ENCODE data around the gene C16orf95. TPM values are rescaled to one million over a fixed set of nuclear protein-coding genes. Genes with fewer than 3 reads are reported as not detected.

C16orf95 gene
- total RNA-seq, 6 experiments from 2014 or later = 1.7 to 5.5 (median 3.9) TPM

GRCh38 chr16:87320510-87321227, 3.5 kb upstream of the C16orf95 start:
- WGBS (ENCODE audit: insufficient coverage, low coverage, low lambda C conversion rate, missing lambda C conversion rate) = 91% methylated on average over 7 of the region's 12 CpGs
- intact Hi-C loops (cut with DNase I) = loop anchor here (10.0 kb wide), 1 partner anchor 54 kb away; no protein-coding TSS in a partner anchor
- no peak for DNase-seq
- no peak overlapping the region for H3K27ac ChIP-seq
- ATAC-seq = no peak
- no peaks in the 10 kb centered on the region for H3K9me3 ChIP-seq
- H3K4me1 ChIP-seq = peaks cover 0 to 11% (median 0%) of the 10 kb centered on the region in 4 donors
- TF ChIP-seq POLR2A (IDR thresholded peaks at IDR 0.05) = no peak
- TF ChIP-seq, protein P1, sequence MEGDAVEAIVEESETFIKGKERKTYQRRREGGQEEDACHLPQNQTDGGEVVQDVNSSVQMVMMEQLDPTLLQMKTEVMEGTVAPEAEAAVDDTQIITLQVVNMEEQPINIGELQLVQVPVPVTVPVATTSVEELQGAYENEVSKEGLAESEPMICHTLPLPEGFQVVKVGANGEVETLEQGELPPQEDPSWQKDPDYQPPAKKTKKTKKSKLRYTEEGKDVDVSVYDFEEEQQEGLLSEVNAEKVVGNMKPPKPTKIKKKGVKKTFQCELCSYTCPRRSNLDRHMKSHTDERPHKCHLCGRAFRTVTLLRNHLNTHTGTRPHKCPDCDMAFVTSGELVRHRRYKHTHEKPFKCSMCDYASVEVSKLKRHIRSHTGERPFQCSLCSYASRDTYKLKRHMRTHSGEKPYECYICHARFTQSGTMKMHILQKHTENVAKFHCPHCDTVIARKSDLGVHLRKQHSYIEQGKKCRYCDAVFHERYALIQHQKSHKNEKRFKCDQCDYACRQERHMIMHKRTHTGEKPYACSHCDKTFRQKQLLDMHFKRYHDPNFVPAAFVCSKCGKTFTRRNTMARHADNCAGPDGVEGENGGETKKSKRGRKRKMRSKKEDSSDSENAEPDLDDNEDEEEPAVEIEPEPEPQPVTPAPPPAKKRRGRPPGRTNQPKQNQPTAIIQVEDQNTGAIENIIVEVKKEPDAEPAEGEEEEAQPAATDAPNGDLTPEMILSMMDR (IDR thresholded peaks at IDR 0.05) = no peak
- H3K4me3 ChIP-seq = no peak overlapping the region
- H3K27me3 ChIP-seq = no peaks in the 10 kb centered on the region
- no peaks in the 10 kb centered on the region for H3K36me3 ChIP-seq

DNA sequence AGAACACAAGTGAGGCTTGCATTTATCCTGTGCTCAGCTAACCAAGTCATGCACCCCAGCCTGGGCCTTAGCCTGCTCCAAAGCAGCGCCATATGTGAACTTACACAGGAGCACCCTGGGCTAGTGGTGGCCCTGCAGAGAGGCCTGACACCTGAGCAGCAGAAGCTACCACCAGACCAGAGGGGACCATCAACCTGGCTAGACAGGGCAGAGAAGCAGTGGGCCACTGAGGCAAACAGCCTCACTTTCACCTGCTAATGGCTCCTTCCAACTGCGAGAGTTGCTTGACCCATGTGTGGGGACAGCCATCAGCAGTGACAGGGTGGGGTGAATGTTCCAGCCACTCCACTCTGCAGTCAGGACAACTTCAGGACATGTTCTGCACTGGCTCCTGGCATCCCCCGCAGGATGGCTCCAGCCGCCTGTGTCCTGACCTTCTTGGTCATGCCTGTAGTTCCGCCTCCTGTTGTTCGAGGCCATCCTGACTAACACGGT, 2.9 kb upstream of the C16orf95 start:
- WGBS (ENCODE audit: insufficient coverage, low coverage, low lambda C conversion rate, missing lambda C conversion rate) = no CpG with 5 or more reads among the region's 7 CpGs
- no peaks in the 10 kb centered on the region for H3K9me3 ChIP-seq
- ATAC-seq (no peak), DNase-seq (no peak)
- peaks cover 0 to 11% (median 0%) of the 10 kb centered on the region in 4 donors for H3K4me1 ChIP-seq
- H3K27ac ChIP-seq = no peak overlapping the region
- H3K36me3 ChIP-seq = no peaks in the 10 kb centered on the region
- intact Hi-C loops (cut with DNase I) = loop anchor here (10.0 kb wide), 1 partner anchor 55 kb away; no protein-coding TSS in a partner anchor
- TF ChIP-seq, protein P1 (IDR thresholded peaks at IDR 0.05) = no peak
- TF ChIP-seq POLR2A (IDR thresholded peaks at IDR 0.05) = no peak
- no peak overlapping the region for H3K4me3 ChIP-seq
- H3K27me3 ChIP-seq = no peaks in the 10 kb centered on the region

DNA sequence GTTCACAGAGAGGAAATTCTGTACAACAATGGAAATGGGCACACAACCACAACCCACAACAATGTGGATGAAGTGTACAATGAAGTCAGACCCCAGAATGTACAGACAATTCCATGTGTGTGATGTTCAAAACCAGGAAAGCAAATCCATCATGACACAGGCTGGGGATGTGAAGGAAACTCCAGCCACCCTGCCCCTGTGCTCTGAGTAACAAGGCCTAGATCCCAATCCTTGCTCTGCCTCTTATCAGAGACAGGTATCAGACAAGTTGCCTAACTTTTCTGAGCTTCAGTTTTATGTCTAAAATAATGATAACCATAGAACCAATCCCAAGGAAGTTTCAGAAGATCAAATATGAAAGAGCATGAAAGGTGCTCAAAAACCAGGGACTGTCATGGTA, 1.8 kb upstream of the C16orf95 start:
- intact Hi-C loops (cut with DNase I) = no loop called here
- Histone ChIP-seq H3K27me3 (no peaks in the 10 kb centered on the region), H3K36me3 (no peaks in the 10 kb centered on the region), H3K4me3 (no peak overlapping the region), H3K9me3 (no peaks in the 10 kb centered on the region), H3K4me1 (peaks cover 0 to 11% (median 0%) of the 10 kb centered on the region in 4 donors), H3K27ac (peak overlapping the region in 1 of 3 donors; percentile 90)
- ATAC-seq = no peak
- no peak for TF ChIP-seq POLR2A (IDR thresholded peaks at IDR 0.05)
- TF ChIP-seq, protein P1 (IDR thresholded peaks at IDR 0.05) = no peak
- no peak for DNase-seq

GRCh38 chr16:87317750-87318644, 805 bp upstream of the C16orf95 start:
- intact Hi-C loops (cut with DNase I) = no loop called here
- H3K9me3 ChIP-seq = no peaks in the 10 kb centered on the region
- peak; percentile 49 to 70 (median 65) for DNase-seq
- H3K4me1 ChIP-seq = peaks cover 0 to 11% (median 0%) of the 10 kb centered on the region in 4 donors
- no peaks in the 10 kb centered on the region for H3K36me3 ChIP-seq
- TF ChIP-seq POLR2A (IDR thresholded peaks at IDR 0.05) = peak; percentile 21
- TF ChIP-seq, protein P1 (IDR thresholded peaks at IDR 0.05) = no peak
- peak; percentile 55 to 62 (median 60) for ATAC-seq
- H3K27me3 ChIP-seq = no peaks in the 10 kb centered on the region
- H3K4me3 ChIP-seq = peak overlapping the region; percentile 93 to 97 (median 96)
- WGBS (ENCODE audit: insufficient coverage, low coverage, low lambda C conversion rate, missing lambda C conversion rate) = 1% methylated on average over 25 of the region's 28 CpGs
- H3K27ac ChIP-seq = peak overlapping the region; percentile 90 to 92 (median 91)

Data from right lobe of liver (tissue), 6 donors.